GM18909 (cell line): ENCODE data around the gene BMPR1A.
"Not testable (repeated sequence)": the region's sequence is repeated elsewhere in the genome, so short reads cannot be mapped to it uniquely, and the experiment has no call there.

Source experiments
- ATAC-seq: cut with Tn5 transposase; IDR thresholded peaks from one replicate; pipeline ENCODE4 v1.9.1; 2021; ENCODE audit warnings: mild to moderate bottlenecking; ENCODE audit not compliant: unreplicated experiment, poor library complexity

BMPR1A gene

DNA sequence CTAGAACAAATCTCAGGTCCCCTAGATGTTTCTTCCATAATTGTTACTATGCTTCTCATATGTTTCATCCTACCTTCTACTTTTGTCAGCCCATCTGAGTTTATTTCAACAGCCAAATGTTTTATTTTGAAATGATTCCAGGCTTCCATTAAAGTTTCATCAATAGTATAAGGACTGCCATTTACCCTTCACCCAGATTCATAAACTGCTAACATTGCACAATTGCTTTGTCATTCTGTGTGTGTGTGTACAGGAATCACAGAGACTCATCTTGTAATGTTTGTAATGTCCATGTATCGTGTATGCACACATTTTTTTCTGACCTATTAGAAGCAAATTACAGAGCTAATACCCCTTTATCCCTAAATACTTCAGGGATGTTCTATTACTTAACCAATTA, 175.5 kb downstream of the BMPR1A start:
- no peak for ATAC-seq

GRCh38 chr10:86932674-86933073, 176.3 kb downstream of the BMPR1A start:
- no peak for ATAC-seq

DNA sequence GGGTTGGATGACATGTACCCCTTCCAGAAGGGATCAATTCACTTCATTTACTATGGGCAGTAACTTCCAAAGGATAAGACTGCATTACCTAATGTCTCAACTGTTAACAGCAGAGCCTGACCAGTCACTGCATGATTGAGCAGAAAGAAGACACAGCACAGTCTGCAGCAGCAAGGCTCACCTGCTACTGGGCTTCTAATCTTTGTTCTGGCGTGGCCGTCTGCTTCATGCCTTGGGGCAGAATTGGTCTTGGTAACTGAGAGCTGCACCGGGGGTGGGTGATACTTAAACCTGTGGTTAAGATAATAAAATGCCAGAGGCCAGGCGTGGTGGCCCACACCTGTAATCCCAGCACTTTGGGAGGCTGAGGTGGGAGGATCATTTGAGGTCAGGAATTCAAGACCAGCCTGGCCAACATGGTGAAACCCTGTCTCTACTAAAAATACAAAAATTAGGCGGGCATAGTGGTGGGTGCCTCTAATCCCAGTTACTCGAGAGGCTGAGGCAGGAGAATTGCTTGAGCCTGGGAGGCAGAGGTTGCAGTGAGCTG, 177.8 kb downstream of the BMPR1A start:
- not testable (repeated sequence) for ATAC-seq

- ATAC-seq: no peak
Observed at GRCh38 chr10:86936661-86937501, 180.5 kb downstream of the BMPR1A start.

DNA sequence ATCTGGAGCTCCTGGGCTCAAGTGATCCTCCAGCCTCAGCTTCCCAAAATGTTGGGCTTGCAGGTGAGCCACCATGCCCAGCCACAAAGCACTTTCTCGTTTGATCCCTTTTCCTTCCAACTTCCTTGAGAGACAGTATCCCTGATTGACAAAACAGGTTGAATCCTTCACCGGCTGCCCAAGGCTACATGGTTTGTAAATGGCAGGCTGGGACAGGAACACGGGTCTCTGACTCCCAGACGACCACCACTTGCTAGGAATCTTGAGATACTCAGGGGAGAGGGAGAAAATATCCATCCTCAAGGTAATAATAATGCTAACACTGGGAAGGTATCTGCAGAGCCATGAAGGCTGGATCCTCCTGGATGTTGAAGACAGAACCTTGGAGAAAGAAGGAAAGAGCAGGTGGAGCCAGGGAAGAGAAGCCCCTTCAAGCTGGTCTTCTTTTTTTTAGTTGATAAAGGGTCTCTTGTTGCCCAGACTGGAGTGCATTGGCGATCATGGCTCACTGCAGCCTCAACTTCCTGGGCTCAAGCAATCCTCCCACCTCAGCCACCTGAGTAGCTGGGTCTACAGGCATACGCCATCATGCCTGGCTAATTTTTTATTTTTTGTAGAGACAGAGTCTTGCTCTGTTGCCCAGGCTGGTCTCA, 181.2 kb downstream of the BMPR1A start:
- ATAC-seq: no peak

DNA sequence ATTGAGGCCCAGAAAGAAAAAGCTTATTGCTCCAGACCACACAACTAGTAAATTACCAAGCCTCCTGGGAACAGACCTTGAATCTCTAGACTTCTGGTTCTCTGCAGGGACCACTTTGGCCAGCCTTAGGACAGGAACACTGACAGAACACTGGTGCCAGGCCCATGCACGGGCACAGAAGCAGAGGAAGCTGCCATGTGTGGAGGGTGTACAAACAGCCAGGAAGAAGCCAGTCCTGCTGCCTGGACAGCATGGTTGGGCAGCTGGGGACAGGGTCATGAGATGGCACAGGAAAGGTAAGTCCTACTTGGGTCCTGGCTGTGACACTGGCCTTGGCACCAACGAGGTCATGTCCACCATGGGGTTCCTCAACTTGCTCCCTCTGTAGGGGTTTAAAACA, 181.8 kb downstream of the BMPR1A start:
- no peak for ATAC-seq

GRCh38 chr10:86940076-86940475, 183.7 kb downstream of the BMPR1A start:
- not testable (repeated sequence) for ATAC-seq

- no peak for ATAC-seq
Observed at GRCh38 chr10:86940677-86941076, 184.3 kb downstream of the BMPR1A start.

DNA sequence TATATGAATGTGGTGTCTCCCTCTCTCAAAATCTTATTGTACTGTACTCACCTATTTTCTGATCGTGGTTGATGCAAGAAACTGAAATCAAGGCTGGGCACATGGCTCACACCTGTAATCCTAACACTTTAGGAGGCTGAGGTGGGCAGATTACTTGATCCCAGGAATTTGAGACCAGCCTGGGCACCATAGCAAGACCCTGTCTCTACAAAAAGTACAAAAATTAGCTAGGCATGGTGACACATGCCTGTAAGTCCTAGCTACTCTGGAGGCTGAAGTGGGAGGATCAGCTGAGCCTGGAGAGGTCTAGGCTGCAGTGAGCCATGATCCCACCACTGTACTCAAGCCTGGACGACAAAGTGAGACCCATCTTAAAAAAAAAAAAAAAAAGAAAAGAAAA, 185.0 kb downstream of the BMPR1A start:
- no peak for ATAC-seq

DNA sequence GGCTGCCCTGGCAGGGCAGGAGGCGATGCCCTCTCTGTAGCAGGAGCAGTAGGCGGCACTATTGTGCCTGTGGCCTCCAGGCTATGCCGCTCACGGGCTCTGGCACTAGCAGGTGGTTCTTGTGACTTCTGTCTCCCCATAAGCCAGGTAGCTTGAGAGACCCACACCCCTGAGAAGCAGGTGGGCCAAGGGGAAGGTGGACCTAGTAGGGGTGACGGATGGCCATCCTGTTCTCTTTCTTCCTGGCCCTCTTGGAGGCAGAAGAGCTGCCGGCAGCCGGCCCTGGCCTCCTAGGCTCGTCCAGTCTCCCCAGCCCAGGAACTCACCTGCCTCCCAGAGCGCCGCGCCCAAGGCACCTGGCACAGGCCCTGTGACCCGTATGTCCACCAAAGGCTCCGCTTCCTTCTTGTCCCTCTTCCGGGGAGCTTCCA, 185.6 kb downstream of the BMPR1A start:
- ATAC-seq: no peak

DNA sequence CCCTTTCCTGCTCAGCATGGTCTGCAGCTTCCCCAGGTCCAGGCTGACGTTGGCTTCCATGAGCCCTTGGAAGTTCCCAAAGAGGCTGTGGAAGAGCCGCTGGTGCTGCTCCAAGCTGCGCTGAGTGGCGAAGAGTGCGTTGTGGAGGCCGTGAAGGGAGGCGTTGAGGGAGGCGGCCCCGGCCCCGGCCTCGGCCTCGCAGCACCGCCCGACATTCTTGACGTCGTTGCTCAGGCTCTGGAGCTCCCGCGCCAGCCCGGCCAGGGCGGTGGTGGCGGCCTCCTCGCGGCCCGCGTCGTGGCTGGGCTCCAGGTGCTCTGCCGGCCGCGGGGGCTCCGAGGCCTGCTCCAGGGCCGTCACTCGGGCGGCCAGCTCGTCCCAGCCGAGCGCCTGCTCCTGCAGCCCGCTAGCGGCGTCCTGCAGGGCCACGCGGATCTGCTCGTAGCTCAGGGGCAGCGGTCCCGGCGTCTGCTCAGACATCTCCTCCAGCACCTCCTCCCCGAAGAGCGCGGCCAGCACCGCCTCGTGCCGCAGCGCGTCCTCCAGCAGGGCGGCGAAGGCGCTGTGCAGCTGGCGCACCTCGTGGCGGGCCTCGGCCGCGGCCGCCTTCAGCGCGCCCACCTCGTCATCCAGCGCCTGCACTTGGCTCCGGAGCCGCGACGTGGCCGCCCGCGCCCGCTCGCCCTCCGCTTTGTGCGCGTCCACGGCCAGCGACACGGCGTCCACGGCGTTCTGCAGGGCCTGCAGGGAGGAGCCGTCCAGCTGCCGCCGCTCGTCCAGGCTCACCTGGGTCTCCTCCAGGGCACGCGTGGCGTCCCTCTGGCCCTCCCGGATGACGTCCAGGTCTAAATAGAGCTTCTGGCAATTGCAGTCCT, 186.3 kb downstream of the BMPR1A start:
- ATAC-seq: no peak

- no peak for ATAC-seq
Observed at GRCh38 chr10:86943316-86944030, 187.1 kb downstream of the BMPR1A start.

GRCh38 chr10:86944031-86944419, 187.6 kb downstream of the BMPR1A start:
- no peak for ATAC-seq

DNA sequence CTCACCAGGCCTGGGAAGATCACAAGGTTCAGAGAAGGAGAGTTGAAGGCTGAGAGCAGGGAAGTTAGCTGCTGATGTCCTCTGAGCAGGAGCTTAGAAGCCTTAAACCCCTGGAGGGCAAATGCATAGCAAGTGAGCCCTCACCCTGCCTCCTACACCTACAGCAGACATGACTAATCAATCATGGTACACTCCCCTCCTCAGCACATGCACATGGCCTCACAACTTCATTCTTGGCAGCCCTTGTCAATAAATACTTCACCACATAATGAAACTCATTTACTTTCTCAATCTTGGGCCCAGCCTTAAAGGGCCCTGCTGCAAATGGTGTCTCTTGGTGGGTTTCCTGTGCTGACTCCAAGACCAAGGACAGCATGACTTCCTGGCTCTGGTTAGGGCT, 188.1 kb downstream of the BMPR1A start:
- ATAC-seq: no peak

DNA sequence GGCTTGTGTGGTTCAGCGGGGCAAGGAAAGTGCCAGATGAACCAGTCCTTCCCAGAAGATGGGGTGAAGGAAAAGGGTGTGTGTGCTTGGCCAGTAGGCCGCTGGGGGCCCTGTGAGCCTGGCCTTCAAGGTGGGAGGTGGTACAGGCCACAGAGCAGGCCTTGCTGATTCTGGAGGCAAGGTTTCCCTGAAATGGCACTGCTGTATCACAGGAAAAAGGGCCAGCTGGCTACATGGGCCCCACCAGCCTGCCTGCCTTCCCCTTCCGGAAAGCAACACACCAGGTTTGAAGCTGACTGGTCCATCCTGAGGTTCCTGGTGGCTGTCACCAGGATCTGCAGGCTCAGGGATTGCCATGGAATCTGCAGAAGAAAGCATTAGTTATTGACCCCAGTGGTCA, 188.5 kb downstream of the BMPR1A start:
- no peak for ATAC-seq

DNA sequence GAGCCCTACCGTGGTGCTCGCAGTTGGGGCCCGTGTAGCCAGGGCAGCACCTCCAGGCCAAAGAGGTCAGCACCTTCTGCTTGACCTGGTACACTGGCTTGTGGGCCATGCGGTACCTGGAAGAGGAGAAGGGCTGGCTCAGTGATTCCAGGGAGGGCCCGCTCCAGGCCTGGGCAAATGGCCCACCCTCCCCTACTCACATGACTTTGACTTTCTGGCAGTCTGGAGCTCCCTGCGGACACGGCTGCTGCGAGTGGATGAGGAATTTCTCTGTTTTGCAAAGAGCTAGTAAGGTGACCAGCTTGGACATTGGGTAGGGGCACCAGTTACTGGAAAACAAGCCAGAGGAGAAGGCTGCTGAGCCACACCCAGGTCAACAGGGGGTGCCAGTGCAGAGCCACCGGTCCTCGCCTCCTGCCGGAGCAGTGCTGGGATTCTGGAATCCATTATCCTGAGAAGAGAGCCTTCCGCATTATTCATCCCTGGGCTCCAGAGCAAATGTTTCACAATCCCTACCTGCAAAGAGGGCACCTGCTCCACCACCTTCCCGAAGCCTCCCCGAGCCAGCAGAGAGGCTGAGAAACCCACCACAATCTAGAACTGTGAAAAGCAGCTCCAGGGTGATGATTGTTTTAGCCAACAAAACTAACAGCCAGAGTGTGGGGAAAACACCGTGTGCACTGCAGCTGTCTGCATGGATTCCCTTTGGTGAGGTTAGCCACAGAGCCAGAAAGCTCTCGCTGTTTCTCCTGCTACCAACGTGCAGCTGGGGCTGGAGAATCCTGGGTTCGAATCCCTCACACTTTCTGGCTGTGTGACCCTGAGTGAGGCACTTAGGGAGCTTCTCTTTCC, 189.2 kb downstream of the BMPR1A start:
- no peak for ATAC-seq

GRCh38 chr10:86946213-86947155, 190.1 kb downstream of the BMPR1A start:
- no peak for ATAC-seq

DNA sequence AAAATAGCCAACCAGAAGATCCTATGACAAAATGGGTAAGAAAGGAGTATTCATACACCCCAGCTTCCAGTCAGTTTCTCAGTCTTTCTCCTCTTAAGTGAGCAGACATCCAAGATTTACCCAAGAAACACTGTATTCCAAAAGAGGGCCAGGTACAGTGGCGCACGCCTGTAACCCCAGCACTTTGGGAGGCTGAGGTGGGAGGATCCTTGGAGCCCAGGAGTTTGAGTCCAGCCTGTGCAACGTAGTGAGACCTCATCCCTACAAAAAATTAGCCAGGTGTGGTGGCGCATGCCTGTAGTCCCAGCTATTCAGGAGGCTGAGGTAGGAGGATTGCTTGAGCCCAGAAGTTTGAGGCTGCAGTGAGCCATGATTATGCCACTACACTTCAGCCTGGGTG, 191.4 kb downstream of the BMPR1A start:
- ATAC-seq: not testable (repeated sequence)
